Measurements from ENCODE around the gene PPHLN1.

Gene PPHLN1

GRCh38 chr12:42445891-42446290, 119.9 kb downstream of the PPHLN1 start:
- Histone ChIP-seq H3K9me3 (ENCODE audit: insufficient read depth, low read depth, low read length) (no peaks in the 10 kb centered on the region), H3K27me3 (ENCODE audit: insufficient read depth, low read length) (no peaks in the 10 kb centered on the region), H3K4me3 (ENCODE audit: low read length) (no peak overlapping the region), H3K9ac (ENCODE audit: low read depth, low read length) (no peak overlapping the region), H3K36me3 (ENCODE audit: insufficient read depth, low read length) (peaks cover 41% of the 10 kb centered on the region), H3K4me1 (ENCODE audit: insufficient read depth, low read length) (peaks cover 48% of the 10 kb centered on the region), H3K27ac (ENCODE audit: low read depth, low read length) (no peak overlapping the region)
- WGBS: 89% methylated on average over 16 of the region's 16 CpGs

GRCh38 chr12:42446761-42447160, 120.8 kb downstream of the PPHLN1 start:
- Histone ChIP-seq H3K27ac (ENCODE audit: low read depth, low read length) (no peak overlapping the region), H3K4me1 (ENCODE audit: insufficient read depth, low read length) (peaks cover 43% of the 10 kb centered on the region), H3K9ac (ENCODE audit: low read depth, low read length) (no peak overlapping the region), H3K4me3 (ENCODE audit: low read length) (no peak overlapping the region), H3K9me3 (ENCODE audit: insufficient read depth, low read depth, low read length) (no peaks in the 10 kb centered on the region), H3K27me3 (ENCODE audit: insufficient read depth, low read length) (no peaks in the 10 kb centered on the region), H3K36me3 (ENCODE audit: insufficient read depth, low read length) (peaks cover 39% of the 10 kb centered on the region)
- WGBS: 36% methylated on average over 5 of the region's 6 CpGs

GRCh38 chr12:42447371-42447786, 121.4 kb downstream of the PPHLN1 start:
- no peaks in the 10 kb centered on the region for H3K27me3 ChIP-seq (ENCODE audit: insufficient read depth, low read length)
- no peak overlapping the region for H3K4me3 ChIP-seq (ENCODE audit: low read length)
- no peak overlapping the region for H3K9ac ChIP-seq (ENCODE audit: low read depth, low read length)
- H3K27ac ChIP-seq (ENCODE audit: low read depth, low read length): no peak overlapping the region
- no peaks in the 10 kb centered on the region for H3K9me3 ChIP-seq (ENCODE audit: insufficient read depth, low read depth, low read length)
- H3K4me1 ChIP-seq (ENCODE audit: insufficient read depth, low read length): peaks cover 37% of the 10 kb centered on the region
- WGBS: 70% methylated on average over 2 of the region's 3 CpGs
- H3K36me3 ChIP-seq (ENCODE audit: insufficient read depth, low read length): peaks cover 34% of the 10 kb centered on the region

- Histone ChIP-seq H3K27me3 (ENCODE audit: insufficient read depth, low read length) (no peaks in the 10 kb centered on the region), H3K9ac (ENCODE audit: low read depth, low read length) (no peak overlapping the region), H3K4me1 (ENCODE audit: insufficient read depth, low read length) (peaks cover 24% of the 10 kb centered on the region), H3K27ac (ENCODE audit: low read depth, low read length) (no peak overlapping the region), H3K36me3 (ENCODE audit: insufficient read depth, low read length) (peaks cover 22% of the 10 kb centered on the region), H3K9me3 (ENCODE audit: insufficient read depth, low read depth, low read length) (no peaks in the 10 kb centered on the region), H3K4me3 (ENCODE audit: low read length) (no peak overlapping the region)
- 97% methylated on average over 9 of the region's 9 CpGs for WGBS
These were observed 122.9 kb downstream of the PPHLN1 start for GRCh38 chr12:42448841-42449240.

GRCh38 chr12:42450248-42450647, 124.3 kb downstream of the PPHLN1 start:
- H3K27ac ChIP-seq (ENCODE audit: low read depth, low read length): no peak overlapping the region
- 90% methylated on average over 2 of the region's 2 CpGs for WGBS

GRCh38 chr12:42458575-42458974, 132.6 kb downstream of the PPHLN1 start:
- no peak overlapping the region for H3K9ac ChIP-seq (ENCODE audit: low read depth, low read length)
- H3K4me3 ChIP-seq (ENCODE audit: low read length): no peak overlapping the region
- H3K27ac ChIP-seq (ENCODE audit: low read depth, low read length): no peak overlapping the region
- peaks cover 33% of the 10 kb centered on the region for H3K4me1 ChIP-seq (ENCODE audit: insufficient read depth, low read length)
- no peaks in the 10 kb centered on the region for H3K9me3 ChIP-seq (ENCODE audit: insufficient read depth, low read depth, low read length)
- H3K27me3 ChIP-seq (ENCODE audit: insufficient read depth, low read length): no peaks in the 10 kb centered on the region
- 88% methylated on average over 1 of the region's 2 CpGs for WGBS
- H3K36me3 ChIP-seq (ENCODE audit: insufficient read depth, low read length): peaks cover 38% of the 10 kb centered on the region

More at GRCh38 chr12:42450248-42450647, 124.3 kb downstream of the PPHLN1 start:
- no peak overlapping the region for H3K4me3 ChIP-seq (ENCODE audit: low read length)
- H3K9me3 ChIP-seq (ENCODE audit: insufficient read depth, low read depth, low read length): no peaks in the 10 kb centered on the region
- no peak overlapping the region for H3K9ac ChIP-seq (ENCODE audit: low read depth, low read length)
- H3K36me3 ChIP-seq (ENCODE audit: insufficient read depth, low read length): peaks cover 13% of the 10 kb centered on the region
- H3K27me3 ChIP-seq (ENCODE audit: insufficient read depth, low read length): no peaks in the 10 kb centered on the region
- peaks cover 24% of the 10 kb centered on the region for H3K4me1 ChIP-seq (ENCODE audit: insufficient read depth, low read length)

- Histone ChIP-seq H3K4me3 (ENCODE audit: low read length) (no peak overlapping the region; the same call in 1 of the 2 replicates), H3K9ac (ENCODE audit: low read depth, low read length) (no peak overlapping the region), H3K9me3 (ENCODE audit: insufficient read depth, low read depth, low read length) (no peaks in the 10 kb centered on the region), H3K36me3 (ENCODE audit: insufficient read depth, low read length) (peaks cover 46% of the 10 kb centered on the region), H3K27ac (ENCODE audit: low read depth, low read length) (no peak overlapping the region; the same call in 1 of the 2 replicates), H3K27me3 (ENCODE audit: insufficient read depth, low read length) (no peaks in the 10 kb centered on the region), H3K4me1 (ENCODE audit: insufficient read depth, low read length) (peaks cover 33% of the 10 kb centered on the region)
- WGBS: 71% methylated on average over 12 of the region's 12 CpGs
These were observed 133.4 kb downstream of the PPHLN1 start for GRCh38 chr12:42459336-42459847.

GRCh38 chr12:42462486-42462885, 136.5 kb downstream of the PPHLN1 start:
- Histone ChIP-seq H3K9ac (ENCODE audit: low read depth, low read length) (no peak overlapping the region), H3K4me1 (ENCODE audit: insufficient read depth, low read length) (peaks cover 31% of the 10 kb centered on the region), H3K27me3 (ENCODE audit: insufficient read depth, low read length) (no peaks in the 10 kb centered on the region), H3K36me3 (ENCODE audit: insufficient read depth, low read length) (peaks cover 71% of the 10 kb centered on the region), H3K27ac (ENCODE audit: low read depth, low read length) (no peak overlapping the region), H3K9me3 (ENCODE audit: insufficient read depth, low read depth, low read length) (no peaks in the 10 kb centered on the region), H3K4me3 (ENCODE audit: low read length) (no peak overlapping the region)
- WGBS: 97% methylated on average over 3 of the region's 3 CpGs

GRCh38 chr12:42463671-42464070, 137.7 kb downstream of the PPHLN1 start:
- no peaks in the 10 kb centered on the region for H3K9me3 ChIP-seq (ENCODE audit: insufficient read depth, low read depth, low read length)
- no peak overlapping the region for H3K4me3 ChIP-seq (ENCODE audit: low read length)
- H3K27ac ChIP-seq (ENCODE audit: low read depth, low read length): no peak overlapping the region
- peaks cover 77% of the 10 kb centered on the region for H3K36me3 ChIP-seq (ENCODE audit: insufficient read depth, low read length)
- H3K4me1 ChIP-seq (ENCODE audit: insufficient read depth, low read length): peaks cover 19% of the 10 kb centered on the region
- no peak overlapping the region for H3K9ac ChIP-seq (ENCODE audit: low read depth, low read length)
- no peaks in the 10 kb centered on the region for H3K27me3 ChIP-seq (ENCODE audit: insufficient read depth, low read length)
- whole genome bisulfite sequencing: 100% methylated on average over 4 of the region's 4 CpGs

- Histone ChIP-seq H3K27ac (ENCODE audit: low read depth, low read length) (no peak overlapping the region), H3K27me3 (ENCODE audit: insufficient read depth, low read length) (no peaks in the 10 kb centered on the region), H3K4me1 (ENCODE audit: insufficient read depth, low read length) (peaks cover 32% of the 10 kb centered on the region), H3K9me3 (ENCODE audit: insufficient read depth, low read depth, low read length) (no peaks in the 10 kb centered on the region), H3K36me3 (ENCODE audit: insufficient read depth, low read length) (peaks cover 77% of the 10 kb centered on the region), H3K9ac (ENCODE audit: low read depth, low read length) (no peak overlapping the region), H3K4me3 (ENCODE audit: low read length) (no peak overlapping the region)
- WGBS: 96% methylated on average over 4 of the region's 9 CpGs
These were observed 142.4 kb downstream of the PPHLN1 start for GRCh38 chr12:42468341-42468821.

- Histone ChIP-seq H3K27me3 (ENCODE audit: insufficient read depth, low read length) (no peaks in the 10 kb centered on the region), H3K9me3 (ENCODE audit: insufficient read depth, low read depth, low read length) (no peaks in the 10 kb centered on the region), H3K27ac (ENCODE audit: low read depth, low read length) (no peak overlapping the region), H3K9ac (ENCODE audit: low read depth, low read length) (no peak overlapping the region), H3K4me1 (ENCODE audit: insufficient read depth, low read length) (peaks cover 34% of the 10 kb centered on the region), H3K36me3 (ENCODE audit: insufficient read depth, low read length) (peaks cover 72% of the 10 kb centered on the region), H3K4me3 (ENCODE audit: low read length) (no peak overlapping the region)
- WGBS: 93% methylated on average over 3 of the region's 3 CpGs
These were observed 143.0 kb downstream of the PPHLN1 start for GRCh38 chr12:42468921-42469320.
